T-helper 1 cell treated with Interleukin-12 subunit alpha and Interleukin-12 subunit beta and Interleukin-4 antibody, amounts not matched to agents 30 μg/mL and 1 μg/mL, for 36 hours (primary cell): ENCODE measurements around the gene ARHGAP40.
"Not testable (repeated sequence)": the region's sequence is repeated elsewhere in the genome, so short reads cannot be mapped to it uniquely, and the experiment has no call there.

ENCODE experiments used
- H3K27ac Mint-ChIP-seq: one replicate; pipeline ENCODE4 v1.8.0; 2021; ENCODE audit warnings: mild to moderate bottlenecking, mixed read lengths
- H3K27me3 Mint-ChIP-seq: one replicate; pipeline ENCODE4 v1.8.0; 2021; ENCODE audit warnings: low read depth, mixed read lengths
- H3K36me3 Mint-ChIP-seq: one replicate; pipeline ENCODE4 v1.8.0; 2021; ENCODE audit warnings: low read depth, mixed read lengths
- H3K4me1 Mint-ChIP-seq: one replicate; pipeline ENCODE4 v1.8.0; 2021; ENCODE audit warnings: low read depth, mixed read lengths
- H3K4me3 Mint-ChIP-seq: one replicate; pipeline ENCODE4 v1.8.0; 2021; ENCODE audit warnings: mild to moderate bottlenecking, moderate library complexity, mixed read lengths
- H3K9me3 Mint-ChIP-seq: one replicate; pipeline ENCODE4 v1.8.0; 2021; ENCODE audit warnings: mixed read lengths

ARHGAP40 gene

GRCh38 chr20:38595886-38596285 is 5.7 kb upstream of the ARHGAP40 start:
- H3K36me3 Mint-ChIP-seq, H3K4me3 Mint-ChIP-seq, H3K27ac Mint-ChIP-seq, H3K9me3 Mint-ChIP-seq, H3K4me1 Mint-ChIP-seq: not testable (repeated sequence)
- H3K27me3 Mint-ChIP-seq, result peaks cover 14% of the 10 kb centered on the region

GRCh38 chr20:38599410-38599882 is 2.2 kb upstream of the ARHGAP40 start:
- no peaks in the 10 kb centered on the region for H3K9me3 Mint-ChIP-seq
- H3K4me3 Mint-ChIP-seq, result no peak overlapping the region
- peaks cover 5% of the 10 kb centered on the region for H3K4me1 Mint-ChIP-seq
- H3K36me3 Mint-ChIP-seq, result no peaks in the 10 kb centered on the region
- H3K27ac Mint-ChIP-seq, result no peak overlapping the region
- peaks cover 42% of the 10 kb centered on the region for H3K27me3 Mint-ChIP-seq

GRCh38 chr20:38600057-38600456 is 1.6 kb upstream of the ARHGAP40 start:
- Mint-ChIP-seq H3K27me3 (peaks cover 46% of the 10 kb centered on the region), H3K4me3 (no peak overlapping the region), H3K27ac (no peak overlapping the region), H3K36me3 (no peaks in the 10 kb centered on the region), H3K4me1 (peaks cover 5% of the 10 kb centered on the region), H3K9me3 (no peaks in the 10 kb centered on the region)

GRCh38 chr20:38602185-38602581 is 574 bp downstream of the ARHGAP40 start:
- Mint-ChIP-seq H3K4me3 (no peak overlapping the region), H3K4me1 (peaks cover 5% of the 10 kb centered on the region), H3K9me3 (no peaks in the 10 kb centered on the region), H3K27me3 (peaks cover 63% of the 10 kb centered on the region), H3K36me3 (no peaks in the 10 kb centered on the region), H3K27ac (no peak overlapping the region)

- Mint-ChIP-seq H3K27ac (no peak overlapping the region), H3K4me1 (peaks cover 5% of the 10 kb centered on the region), H3K4me3 (no peak overlapping the region), H3K9me3 (no peaks in the 10 kb centered on the region), H3K36me3 (no peaks in the 10 kb centered on the region), H3K27me3 (peaks cover 65% of the 10 kb centered on the region)
Observed at GRCh38 chr20:38603286-38603685, 1.7 kb downstream of the ARHGAP40 start.

- Mint-ChIP-seq H3K27me3 (peaks cover 66% of the 10 kb centered on the region), H3K4me3 (no peak overlapping the region), H3K36me3 (no peaks in the 10 kb centered on the region), H3K4me1 (peaks cover 5% of the 10 kb centered on the region), H3K27ac (no peak overlapping the region), H3K9me3 (no peaks in the 10 kb centered on the region)
Observed at GRCh38 chr20:38604873-38605303, 3.3 kb downstream of the ARHGAP40 start.

- no peak overlapping the region for H3K4me3 Mint-ChIP-seq
- H3K9me3 Mint-ChIP-seq, result no peaks in the 10 kb centered on the region
- H3K27ac Mint-ChIP-seq, result no peak overlapping the region
- H3K4me1 Mint-ChIP-seq, result no peaks in the 10 kb centered on the region
- peaks cover 51% of the 10 kb centered on the region for H3K27me3 Mint-ChIP-seq
- no peaks in the 10 kb centered on the region for H3K36me3 Mint-ChIP-seq
Observed at GRCh38 chr20:38607351-38607750, 5.7 kb downstream of the ARHGAP40 start.

- Mint-ChIP-seq H3K4me1 (no peaks in the 10 kb centered on the region), H3K36me3 (no peaks in the 10 kb centered on the region), H3K9me3 (no peaks in the 10 kb centered on the region), H3K27me3 (peaks cover 44% of the 10 kb centered on the region), H3K4me3 (no peak overlapping the region), H3K27ac (no peak overlapping the region)
Observed at GRCh38 chr20:38608188-38608587, 6.6 kb downstream of the ARHGAP40 start.

- Mint-ChIP-seq H3K4me1 (no peaks in the 10 kb centered on the region), H3K27me3 (peaks cover 32% of the 10 kb centered on the region), H3K9me3 (no peaks in the 10 kb centered on the region), H3K27ac (no peak overlapping the region), H3K36me3 (no peaks in the 10 kb centered on the region), H3K4me3 (no peak overlapping the region)
Observed at GRCh38 chr20:38609815-38610214, 8.2 kb downstream of the ARHGAP40 start.

GRCh38 chr20:38610521-38610920 is 8.9 kb downstream of the ARHGAP40 start:
- H3K27ac Mint-ChIP-seq, result no peak overlapping the region
- H3K4me1 Mint-ChIP-seq, result no peaks in the 10 kb centered on the region
- no peak overlapping the region for H3K4me3 Mint-ChIP-seq
- no peaks in the 10 kb centered on the region for H3K36me3 Mint-ChIP-seq
- H3K9me3 Mint-ChIP-seq, result no peaks in the 10 kb centered on the region
- peaks cover 25% of the 10 kb centered on the region for H3K27me3 Mint-ChIP-seq

GRCh38 chr20:38612751-38613515 is 11.3 kb downstream of the ARHGAP40 start:
- no peak overlapping the region for H3K4me3 Mint-ChIP-seq
- no peaks in the 10 kb centered on the region for H3K9me3 Mint-ChIP-seq
- H3K27ac Mint-ChIP-seq, result no peak overlapping the region
- H3K36me3 Mint-ChIP-seq, result no peaks in the 10 kb centered on the region
- peaks cover 7% of the 10 kb centered on the region for H3K27me3 Mint-ChIP-seq
- H3K4me1 Mint-ChIP-seq, result no peaks in the 10 kb centered on the region

- Mint-ChIP-seq H3K4me1 (no peaks in the 10 kb centered on the region), H3K4me3 (no peak overlapping the region), H3K9me3 (no peaks in the 10 kb centered on the region), H3K36me3 (no peaks in the 10 kb centered on the region), H3K27me3 (peaks cover 8% of the 10 kb centered on the region), H3K27ac (no peak overlapping the region)
Observed at GRCh38 chr20:38615283-38615682, 13.7 kb downstream of the ARHGAP40 start.

GRCh38 chr20:38616457-38616856 is 14.8 kb downstream of the ARHGAP40 start:
- H3K4me3 Mint-ChIP-seq, result no peak overlapping the region
- no peak overlapping the region for H3K27ac Mint-ChIP-seq
- no peaks in the 10 kb centered on the region for H3K4me1 Mint-ChIP-seq
- peaks cover 17% of the 10 kb centered on the region for H3K27me3 Mint-ChIP-seq
- no peaks in the 10 kb centered on the region for H3K36me3 Mint-ChIP-seq
- no peaks in the 10 kb centered on the region for H3K9me3 Mint-ChIP-seq

- no peaks in the 10 kb centered on the region for H3K36me3 Mint-ChIP-seq
- peaks cover 20% of the 10 kb centered on the region for H3K27me3 Mint-ChIP-seq
- no peaks in the 10 kb centered on the region for H3K9me3 Mint-ChIP-seq
- H3K4me1 Mint-ChIP-seq, result no peaks in the 10 kb centered on the region
- no peak overlapping the region for H3K4me3 Mint-ChIP-seq
- H3K27ac Mint-ChIP-seq, result no peak overlapping the region
Observed at GRCh38 chr20:38617011-38617829, 15.6 kb downstream of the ARHGAP40 start.

- Mint-ChIP-seq H3K27me3 (peaks cover 20% of the 10 kb centered on the region), H3K9me3 (no peaks in the 10 kb centered on the region), H3K4me1 (no peaks in the 10 kb centered on the region), H3K27ac (no peak overlapping the region), H3K36me3 (no peaks in the 10 kb centered on the region), H3K4me3 (no peak overlapping the region)
Observed at GRCh38 chr20:38617830-38618196, 16.2 kb downstream of the ARHGAP40 start.
